PC-9 (cell line): ENCODE measurements around the gene CITED1. TPM values are rescaled to one million over a fixed set of nuclear protein-coding genes. Genes with fewer than 3 reads are reported as not detected.

ENCODE experiments used
- BruUV-seq: library from RNA; stranded (reverse); fragments of 400-500 nt; replicated peaks from 2 replicates; lab custom pipeline; 2021; lab: Mats Ljungman, UMichigan
- CTCF ChIA-PET: fragments of 300-600 bp; sonication (Branson Sonifier 250); formaldehyde crosslinking; loops from one replicate; lab custom pipeline; 2022; ENCODE audit warnings: antibody characterized with exemption; lab: Charles Lee
- POLR2A ChIA-PET: fragments of 300-600 bp; sonication (Branson Sonifier 250); formaldehyde crosslinking; loops from one replicate; lab custom pipeline; 2022; ENCODE audit warnings: antibody characterized with exemption; ENCODE audit not compliant: unreplicated experiment; lab: Charles Lee
- DNase-seq, 2 experiments: peaks; one replicate each; pipeline versions ENCODE4 v3.0.0 to v3.0.0-alpha.2; 2015 to 2022; ENCODE audit warnings: mixed read lengths in 1 of 2
- H2AFZ ChIP-seq: fragments of 200-600 bp; sonication (generic); 2 replicates; pipeline ENCODE4 v1.8.1; 2017; ENCODE audit warnings: antibody characterized with exemption
- H3F3A ChIP-seq: fragments of 200-600 bp; sonication (generic); 2 replicates; pipeline ENCODE4 v1.8.1; 2017; ENCODE audit warnings: antibody characterized with exemption, mild to moderate bottlenecking, low read depth; ENCODE audit not compliant: insufficient read depth
- H3K27ac ChIP-seq: fragments of 200-600 bp; sonication (generic); 2 replicates; pipeline ENCODE4 v1.6.1; 2016; ENCODE audit warnings: mixed run types
- H3K27me3 ChIP-seq: fragments of 200-600 bp; sonication (generic); 2 replicates; pipeline ENCODE4 v1.6.1; 2016; ENCODE audit warnings: low read depth, mixed run types; ENCODE audit not compliant: insufficient read depth
- H3K36me3 ChIP-seq: fragments of 200-600 bp; sonication (generic); 2 replicates; pipeline ENCODE4 v1.6.1; 2016; ENCODE audit warnings: low read depth, mixed run types
- H3K4me1 ChIP-seq: fragments of 200-600 bp; sonication (generic); replicated peaks from 2 replicates; pipeline ENCODE4 v1.6.1; 2016; ENCODE audit warnings: mixed run types; ENCODE audit not compliant: insufficient read depth
- H3K4me2 ChIP-seq: fragments of 200-600 bp; sonication (generic); 2 replicates; pipeline ENCODE4 v1.6.1; 2017; ENCODE audit warnings: mixed run types
- H3K4me3 ChIP-seq: fragments of 200-600 bp; sonication (generic); 2 replicates; pipeline ENCODE4 v1.6.1; 2016; ENCODE audit warnings: mixed run types
- H3K79me2 ChIP-seq: fragments of 200-600 bp; sonication (generic); 2 replicates; pipeline ENCODE4 v1.6.1; 2017; ENCODE audit warnings: low read depth, mixed run types
- H3K9me2 ChIP-seq: fragments of 200-600 bp; sonication (generic); 2 replicates; pipeline ENCODE4 v1.8.1; 2017; ENCODE audit warnings: mild to moderate bottlenecking; ENCODE audit not compliant: insufficient read depth
- H3K9me3 ChIP-seq: fragments of 200-600 bp; sonication (generic); 2 replicates; pipeline ENCODE4 v1.8.1; 2016; ENCODE audit warnings: low read depth; ENCODE audit not compliant: insufficient read depth
- H4K20me1 ChIP-seq: fragments of 200-600 bp; sonication (generic); 2 replicates; pipeline ENCODE4 v1.8.1; 2017; ENCODE audit not compliant: insufficient read depth
- CTCF ChIP-seq: fragments of 200-600 bp; sonication (generic); conservative IDR thresholded peaks from 2 replicates; pipeline ENCODE4 v1.6.1; 2017; ENCODE audit warnings: mixed run types, antibody characterized with exemption, mild to moderate bottlenecking, moderate library complexity
- EZH2 ChIP-seq: fragments of 200-600 bp; sonication (generic); IDR thresholded peaks from 2 replicates; pipeline ENCODE4 v1.8.0; 2017; ENCODE audit warnings: antibody characterized with exemption, low read depth
- intact Hi-C: fragments of 100-400 bp; cut with micrococcal nuclease; formaldehyde crosslinking; loops from one replicate; pipeline ENCODE4 v1.10.0; 2022; ENCODE audit not compliant: unreplicated experiment
- total RNA-seq: library from RNA; stranded (reverse); gene quantifications from 2 replicates; pipeline ENCODE4 v1.2.3, GENCODE V29; 2021

CITED1 gene
- total RNA-seq, 1 experiment from 2014 or later = not detected

DNA sequence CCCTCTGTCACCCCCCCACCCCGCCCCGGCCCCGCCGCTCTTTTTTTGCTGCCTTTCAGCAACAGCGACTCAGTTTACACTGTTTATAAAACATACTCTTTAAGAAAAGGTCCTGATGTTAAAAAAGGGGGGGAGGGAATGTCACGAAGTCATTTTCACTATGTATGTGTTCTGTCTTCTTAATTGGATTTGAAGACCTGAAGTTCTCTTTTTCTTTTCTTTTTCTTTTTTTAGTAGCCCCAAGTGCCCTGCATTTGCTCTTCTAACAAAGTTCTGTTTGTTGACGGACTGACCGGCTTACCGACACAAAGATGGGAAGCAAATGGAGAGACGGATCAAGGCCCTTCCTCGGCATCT, 2.5 kb upstream of the CITED1 start:
- BruUV-seq = no TSS peak
- no peaks in the 10 kb centered on the region for H3K79me2 ChIP-seq
- no peak overlapping the region for H2AFZ ChIP-seq
- H3K36me3 ChIP-seq = no peaks in the 10 kb centered on the region
- H3K4me3 ChIP-seq = no peak overlapping the region
- no peaks in the 10 kb centered on the region for H3K9me2 ChIP-seq
- intact Hi-C loops = no loop called here
- no peaks in the 10 kb centered on the region for H3K4me1 ChIP-seq
- ChIA-PET CTCF (no interaction called here), POLR2A (interaction anchor here (0.7 kb wide), 1 partner anchor 260 kb away, joined by 3 read pairs; no protein-coding TSS in a partner anchor)
- no peak overlapping the region for H3K27ac ChIP-seq
- H3K4me2 ChIP-seq = no peak overlapping the region
- peaks cover 32% of the 10 kb centered on the region; the same call in 1 of the 2 replicates for H3K27me3 ChIP-seq
- DNase-seq = no peak
- H4K20me1 ChIP-seq = no peaks in the 10 kb centered on the region
- H3K9me3 ChIP-seq = no peaks in the 10 kb centered on the region
- H3F3A ChIP-seq = no peaks in the 10 kb centered on the region
- TF ChIP-seq EZH2 = no peak
- no peak for TF ChIP-seq CTCF

DNA sequence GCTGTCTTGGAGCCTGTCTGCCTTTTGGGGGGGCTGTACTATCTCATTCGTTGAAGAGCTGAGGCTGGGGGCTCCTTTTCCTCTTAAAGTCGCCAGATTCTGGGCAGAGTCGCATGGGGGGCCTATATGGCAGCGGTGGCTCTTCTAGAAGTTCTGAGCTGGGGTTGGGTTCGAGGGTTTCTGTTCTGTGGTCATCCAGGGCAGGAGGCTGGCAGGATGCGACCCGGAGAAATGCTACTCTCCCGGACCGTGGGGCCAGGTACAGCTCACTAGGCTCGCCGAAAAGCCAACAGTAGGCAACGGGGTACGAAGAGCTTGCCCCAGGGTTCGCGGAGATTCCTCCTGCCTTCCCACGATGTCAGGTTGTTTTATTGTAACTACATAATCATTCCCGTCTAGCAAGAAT, 1.9 kb upstream of the CITED1 start:
- Histone ChIP-seq H3K27ac (no peak overlapping the region), H3K4me3 (peak overlapping the region; percentile 61; the same call in 1 of the 2 replicates), H3F3A (no peaks in the 10 kb centered on the region), H3K36me3 (no peaks in the 10 kb centered on the region), H2AFZ (no peak overlapping the region), H3K9me3 (no peaks in the 10 kb centered on the region), H3K27me3 (peaks cover 32% of the 10 kb centered on the region; the same call in 1 of the 2 replicates), H3K79me2 (no peaks in the 10 kb centered on the region), H3K4me2 (peak overlapping the region; percentile 87; the same call in 1 of the 2 replicates), H3K9me2 (no peaks in the 10 kb centered on the region), H3K4me1 (no peaks in the 10 kb centered on the region), H4K20me1 (no peaks in the 10 kb centered on the region)
- ChIA-PET POLR2A (interaction anchor here (0.7 kb wide), 1 partner anchor 260 kb away, joined by 3 read pairs; no protein-coding TSS in a partner anchor), CTCF (no interaction called here)
- TF ChIP-seq EZH2 (no peak), CTCF (no peak)
- BruUV-seq = no TSS peak
- intact Hi-C loops = no loop called here
- DNase-seq = no peak

DNA sequence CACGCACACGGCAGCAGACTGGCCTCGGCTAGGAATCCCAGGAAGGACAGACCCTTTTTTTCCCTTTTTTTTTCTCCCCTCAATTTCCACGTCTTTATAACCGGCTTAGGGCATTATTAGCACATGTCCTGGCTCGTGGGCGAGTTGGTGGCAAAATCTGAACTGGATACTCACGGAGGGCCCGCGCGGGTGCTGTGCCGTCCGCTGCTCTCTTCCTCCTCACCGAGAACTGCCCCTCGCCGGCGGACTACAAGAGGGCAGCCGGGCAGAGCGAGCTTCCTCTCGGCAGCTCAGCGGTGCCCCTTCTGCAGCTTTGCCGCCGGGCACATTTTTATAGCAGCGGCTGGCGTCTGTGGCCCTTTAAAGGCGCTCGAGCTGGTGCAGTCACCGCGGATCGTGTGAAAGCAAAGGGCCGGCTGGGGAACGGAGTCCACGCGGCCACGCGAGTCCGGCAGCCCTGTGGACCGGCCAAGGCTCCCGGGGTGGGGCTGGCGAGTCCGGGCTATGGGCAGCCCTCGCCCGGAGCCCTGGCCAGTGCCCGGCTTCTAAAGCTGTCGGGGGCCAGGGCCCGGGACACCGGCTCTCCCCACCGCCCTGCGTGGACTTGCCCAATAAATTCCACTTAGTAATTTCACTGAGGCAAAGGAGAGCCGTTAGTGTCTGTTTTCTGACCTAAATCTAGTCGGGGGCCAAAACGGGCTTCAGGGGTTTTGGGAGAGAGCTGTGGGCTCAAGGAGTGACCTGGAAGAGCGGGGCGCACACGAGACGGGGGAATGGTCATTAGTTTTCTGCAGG, 1.3 kb upstream of the CITED1 start:
- Histone ChIP-seq H3K4me2 (peak overlapping the region; percentile 87), H2AFZ (peak overlapping the region; percentile 64; the same call in 1 of the 2 replicates), H3K27ac (no peak overlapping the region), H3K9me2 (no peaks in the 10 kb centered on the region), H3K79me2 (no peaks in the 10 kb centered on the region), H3K27me3 (peaks cover 32% of the 10 kb centered on the region; the same call in 1 of the 2 replicates), H3K36me3 (no peaks in the 10 kb centered on the region), H3K4me1 (no peaks in the 10 kb centered on the region), H4K20me1 (no peaks in the 10 kb centered on the region), H3F3A (no peaks in the 10 kb centered on the region), H3K9me3 (no peaks in the 10 kb centered on the region), H3K4me3 (peak overlapping the region; percentile 61; the same call in 1 of the 2 replicates)
- ChIA-PET POLR2A (interaction anchor here (0.6 to 0.7 kb wide), 2 partner anchors 27 to 261 kb away, joined by 3 to 5 read pairs; no protein-coding TSS in a partner anchor), CTCF (no interaction called here)
- DNase-seq = peak; percentile 37 to 52
- intact Hi-C loops = no loop called here
- TF ChIP-seq CTCF (no peak), EZH2 (no peak)
- no TSS peak for BruUV-seq
